G401 (cell line): ENCODE data around the gene XRCC2. TPM values are rescaled to one million over a fixed set of nuclear protein-coding genes. Genes with fewer than 3 reads are reported as not detected.

ENCODE experiments used
- DNase-seq: peaks from one replicate; pipeline ENCODE4 v3.0.0-alpha.2; 2015; ENCODE audit warnings: low spot score
- in situ Hi-C: cut with HindIII; loops from 2 replicates; pipeline ENCODE4 v1.10.0; 2016; ENCODE audit warnings: low sequenced_read_pairs, mixed read lengths
- total RNA-seq: library from RNA; depleted of rRNA; stranded (reverse); fragments of >200 nt; shearing (Covaris generic); gene quantifications from 2 replicates; pipeline ENCODE4 v1.2.3, GENCODE V29; 2014; rRNA removed

The XRCC2 gene
- total RNA-seq, 1 experiment from 2014 or later: 6.9 TPM

DNA sequence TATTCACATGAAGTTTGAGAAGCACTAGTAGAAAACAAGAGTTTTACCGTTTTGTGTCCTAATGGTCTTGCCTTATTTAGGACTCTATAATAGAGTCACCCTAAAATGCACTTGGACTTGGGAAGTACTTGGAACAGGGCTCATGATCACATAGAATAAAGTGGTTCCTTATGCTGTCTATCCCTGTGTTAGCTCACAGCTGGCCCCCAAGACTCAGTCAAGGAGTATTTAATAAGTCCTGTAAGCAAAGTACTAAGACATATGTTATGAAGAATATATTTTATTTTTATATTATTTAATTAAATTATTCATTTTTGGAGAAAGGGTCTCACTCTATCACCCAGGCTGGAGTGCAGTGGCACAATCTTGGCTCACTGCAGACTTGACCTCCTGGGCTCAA, 54.5 kb downstream of the XRCC2 start:
- DNase-seq: no peak
- in situ Hi-C loops: no loop called here

DNA sequence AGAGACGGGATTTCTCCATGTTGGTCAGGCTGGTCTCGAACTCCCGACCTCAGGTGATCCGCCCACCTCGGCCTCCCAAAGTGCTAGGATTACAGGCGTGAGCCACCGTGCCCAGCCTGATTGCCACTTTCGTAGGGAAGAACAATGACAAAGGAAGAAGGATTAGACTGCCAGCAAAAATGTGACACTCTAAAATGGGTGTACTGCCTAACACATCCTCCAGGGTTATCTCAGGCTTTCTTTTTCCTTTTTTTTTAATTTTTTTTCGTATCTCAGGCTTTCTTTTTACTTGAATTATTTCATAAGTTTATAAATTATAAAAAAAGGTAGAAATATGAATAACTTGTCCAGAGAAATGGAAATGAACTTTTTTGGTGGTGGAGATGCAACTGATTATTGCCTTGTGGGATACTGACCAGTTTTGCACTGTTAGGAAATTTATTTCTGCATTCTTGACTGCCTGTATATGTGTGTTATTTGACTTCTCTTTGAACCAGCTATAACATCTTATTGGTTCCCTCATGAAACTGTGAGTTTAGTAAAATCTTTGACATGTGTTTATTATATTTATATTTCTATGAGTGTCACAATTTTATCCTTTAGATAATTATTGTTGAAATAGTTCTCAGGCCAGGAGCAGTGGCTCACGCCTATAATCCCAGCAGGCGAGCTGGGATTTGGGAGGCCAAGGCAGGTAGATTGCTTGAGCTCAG, 56.8 kb downstream of the XRCC2 start:
- in situ Hi-C loops: no loop called here
- DNase-seq: no peak

DNA sequence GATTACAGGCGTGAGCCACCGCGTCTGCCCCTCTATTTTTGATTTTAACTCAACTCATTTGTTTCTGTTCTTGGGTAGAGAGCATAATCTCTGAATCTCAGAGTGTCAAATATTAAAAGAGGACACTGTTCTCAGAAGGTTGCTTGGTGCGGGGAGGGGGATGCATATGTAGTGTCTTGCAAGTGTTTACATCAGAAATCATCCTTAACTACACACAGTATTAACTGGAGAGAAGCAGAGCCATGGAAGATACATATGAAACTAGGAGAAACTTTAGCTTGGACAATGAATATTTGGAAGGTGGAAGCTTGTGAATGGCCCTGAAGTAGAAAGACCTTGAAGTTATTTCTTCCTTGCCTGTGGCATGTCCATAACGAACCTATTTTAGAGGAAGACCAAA, 57.5 kb downstream of the XRCC2 start:
- DNase-seq: no peak
- in situ Hi-C loops: no loop called here

DNA sequence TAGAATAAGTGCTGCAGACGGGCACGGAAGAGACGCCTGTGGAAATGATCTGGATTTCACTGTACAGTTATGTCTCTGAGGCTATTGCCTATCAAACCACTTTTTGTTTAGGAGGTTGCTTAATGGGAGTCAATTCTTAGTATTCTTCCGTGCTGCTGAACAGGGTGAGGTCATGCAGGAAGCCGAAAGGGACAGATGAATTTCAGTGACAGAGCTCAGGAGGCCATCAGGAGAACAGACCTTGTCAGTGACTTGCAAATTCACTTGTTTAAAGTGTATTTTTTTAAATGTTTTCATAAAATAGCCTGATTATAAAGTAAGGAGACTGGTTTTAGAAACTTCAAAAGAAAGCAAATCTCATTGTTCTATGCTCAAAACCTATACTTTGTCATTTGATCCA, 58.9 kb downstream of the XRCC2 start:
- no peak for DNase-seq
- in situ Hi-C loops: no loop called here

DNA sequence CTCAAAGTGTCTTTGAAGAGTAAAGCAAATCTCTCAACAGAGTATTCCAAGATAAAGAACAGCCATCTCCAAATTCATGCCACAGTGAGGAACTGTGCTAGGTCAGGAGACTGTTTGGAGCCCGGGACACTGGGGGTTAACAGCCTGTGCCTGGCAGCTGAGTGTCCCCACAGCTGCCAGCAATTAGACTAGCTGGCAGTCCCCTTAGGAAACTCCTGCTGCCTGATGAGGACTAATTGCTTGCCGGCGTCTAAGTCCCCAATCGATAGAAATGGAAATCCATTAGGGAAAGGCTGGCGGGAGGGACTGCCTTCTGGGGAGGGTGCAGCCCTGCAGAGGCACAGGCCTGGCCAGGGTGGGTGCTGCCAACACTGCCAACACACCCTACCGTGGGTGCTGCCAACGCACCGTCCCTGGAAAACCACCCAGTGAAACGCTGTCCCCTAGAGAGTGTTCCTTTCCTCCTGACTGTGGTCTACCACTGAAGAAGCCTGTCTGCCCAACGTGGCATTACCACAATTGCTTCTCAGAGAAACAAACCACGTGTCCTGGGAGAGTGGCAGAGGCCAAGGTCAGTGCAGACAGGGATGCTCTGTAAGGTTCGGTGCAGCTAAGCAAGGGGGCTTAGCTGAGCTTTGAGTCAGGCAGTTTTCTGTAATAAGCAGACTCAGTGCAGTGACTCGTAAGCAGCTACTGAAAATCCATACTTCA, 60.8 kb downstream of the XRCC2 start:
- peak; percentile 1 for DNase-seq

DNA sequence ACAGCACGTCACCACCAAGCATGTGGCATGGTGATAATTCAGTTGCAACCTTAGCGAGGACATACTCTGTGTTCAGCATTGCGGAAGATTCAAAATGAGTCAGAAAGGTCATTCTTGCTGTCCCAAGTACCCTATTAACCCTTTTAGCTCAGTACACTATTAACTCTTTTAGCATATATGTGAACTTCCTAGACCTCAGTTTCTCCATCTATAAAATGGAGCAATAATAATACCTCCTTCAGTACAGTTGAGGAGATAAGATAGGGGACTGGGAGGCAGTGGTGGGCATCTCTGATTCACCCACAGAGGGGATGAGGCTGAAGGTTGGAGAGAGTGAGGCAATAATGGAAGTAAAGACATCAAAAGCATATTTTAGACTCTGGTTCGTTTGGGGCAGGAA, 67.3 kb downstream of the XRCC2 start:
- in situ Hi-C loops: no loop called here
- no peak for DNase-seq

More for the DNA sequence above, 60.8 kb downstream of the XRCC2 start:
- in situ Hi-C loops: no loop called here

DNA sequence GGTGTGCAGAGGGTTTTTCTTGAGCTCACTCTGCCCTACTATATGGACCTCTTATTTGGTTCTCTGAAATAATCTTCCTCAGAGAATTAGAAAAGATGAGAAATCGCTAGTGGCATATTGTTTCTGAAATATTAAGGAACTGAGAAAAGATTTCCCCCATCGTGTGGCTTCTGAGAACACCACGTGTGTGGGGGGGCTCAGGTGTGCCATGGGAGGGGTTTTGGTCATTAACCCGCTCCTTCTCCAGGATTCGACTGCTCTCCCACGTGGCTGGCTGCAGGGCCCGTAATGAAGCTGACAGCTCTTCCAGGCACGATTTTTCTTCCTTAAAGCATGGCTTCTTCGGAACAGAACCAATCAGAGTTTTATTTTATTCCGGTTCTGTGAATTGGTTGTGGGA, 67.7 kb downstream of the XRCC2 start:
- DNase-seq: no peak
- in situ Hi-C loops: no loop called here

DNA sequence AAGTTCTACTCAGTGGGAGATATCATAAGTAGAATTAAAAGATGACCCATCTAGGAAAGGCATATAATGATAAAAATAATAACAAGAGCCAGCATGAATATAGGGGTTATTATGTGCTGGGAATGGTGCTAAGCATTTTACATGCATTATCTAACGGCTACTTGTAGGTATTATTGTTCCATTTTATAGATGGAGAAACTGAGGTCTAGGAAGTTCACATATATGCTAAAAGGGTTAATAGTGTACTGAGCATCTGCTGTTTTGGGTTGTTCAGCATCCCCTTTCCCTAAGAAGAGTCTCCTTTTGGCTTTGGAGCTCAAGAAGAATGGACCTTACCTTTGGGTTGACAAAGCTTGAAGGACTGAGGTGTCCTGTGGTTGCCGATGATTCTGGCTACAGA, 68.9 kb downstream of the XRCC2 start:
- DNase-seq: no peak
- in situ Hi-C loops: no loop called here

DNA sequence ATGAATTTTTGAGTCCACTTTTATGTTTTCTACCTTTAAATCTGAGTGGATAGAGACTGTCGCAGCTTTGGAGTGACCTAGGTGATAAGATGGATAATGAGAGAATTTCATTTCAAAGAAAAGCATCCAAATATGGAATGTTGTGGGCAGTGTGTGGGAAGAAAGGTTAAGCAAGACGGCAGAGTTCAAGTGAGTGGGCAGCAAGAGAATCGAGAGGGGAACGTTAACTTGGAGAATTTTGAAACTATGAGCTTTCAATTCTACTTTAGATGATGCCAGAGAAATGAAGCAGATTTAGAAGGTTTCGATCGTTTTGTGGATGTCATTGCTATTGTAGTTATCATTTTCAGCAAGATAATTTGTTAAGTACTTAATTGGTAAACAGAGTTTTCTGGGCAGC, 73.0 kb downstream of the XRCC2 start:
- in situ Hi-C loops: no loop called here

DNA sequence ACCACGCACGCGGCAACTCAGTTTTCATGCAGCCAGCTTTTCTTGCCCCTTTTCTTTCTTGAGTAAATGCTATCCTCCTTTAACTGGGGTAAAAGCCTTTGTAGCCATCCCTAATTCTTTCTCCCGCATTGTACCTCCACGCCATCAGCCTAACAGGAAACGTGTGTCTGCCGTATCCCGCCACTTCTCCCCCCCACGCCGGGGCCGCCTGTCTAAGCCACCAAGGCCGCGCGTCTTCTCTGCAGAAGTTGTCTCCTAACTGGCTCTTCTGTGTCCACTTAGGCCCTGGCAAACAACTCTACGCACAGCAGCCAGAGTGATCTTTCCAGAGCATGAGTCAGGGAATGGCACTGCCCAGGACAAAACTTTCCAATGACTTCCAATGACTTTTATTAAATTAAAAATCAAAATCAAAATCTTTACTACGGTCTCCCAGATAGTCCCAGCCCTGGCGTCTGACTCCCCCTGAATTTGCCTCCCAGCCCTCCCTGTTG, 74.6 kb downstream of the XRCC2 start:
- no peak for DNase-seq
- in situ Hi-C loops: no loop called here

More for the DNA sequence above, 73.0 kb downstream of the XRCC2 start:
- DNase-seq: no peak

DNA sequence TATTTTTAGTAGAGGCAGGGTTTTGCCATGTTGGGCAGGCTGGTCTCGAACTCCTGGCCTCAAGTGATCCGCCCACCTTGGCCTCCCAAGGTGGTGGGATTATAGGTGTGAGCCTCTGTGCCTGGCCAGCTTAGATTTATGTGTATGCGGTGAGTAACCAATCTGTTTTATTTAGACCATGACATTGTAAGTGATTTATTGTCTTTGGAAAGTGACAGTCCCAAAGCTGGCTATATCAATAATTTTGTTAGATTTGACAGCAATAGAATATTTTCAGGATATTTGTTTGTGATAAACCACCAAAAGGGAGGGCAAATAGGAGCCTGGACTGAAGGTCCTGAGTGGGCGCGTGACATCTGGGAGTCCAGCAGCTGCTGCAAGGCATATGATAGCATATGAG, 75.7 kb downstream of the XRCC2 start:
- no peak for DNase-seq
- in situ Hi-C loops: no loop called here

DNA sequence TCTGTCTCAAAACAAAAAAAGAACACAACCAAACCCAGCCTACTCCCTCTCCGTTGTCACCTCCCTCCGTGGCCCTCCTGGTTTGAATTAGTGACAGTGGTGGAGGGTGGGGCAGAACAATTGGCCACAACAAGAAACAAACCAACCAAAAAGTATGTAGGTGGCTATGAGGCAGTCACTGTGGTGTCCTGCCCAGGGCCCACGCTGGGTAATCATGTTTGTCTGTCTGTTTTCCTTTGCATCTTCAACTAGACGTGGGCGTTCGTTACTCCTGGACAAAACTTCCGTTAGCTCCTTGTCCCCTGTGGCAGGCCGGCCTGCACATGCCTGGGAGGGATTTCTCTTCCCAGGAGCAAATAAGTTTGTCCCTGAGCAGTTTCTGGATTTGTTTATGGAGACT, 78.4 kb downstream of the XRCC2 start:
- DNase-seq: no peak
- in situ Hi-C loops: no loop called here

DNA sequence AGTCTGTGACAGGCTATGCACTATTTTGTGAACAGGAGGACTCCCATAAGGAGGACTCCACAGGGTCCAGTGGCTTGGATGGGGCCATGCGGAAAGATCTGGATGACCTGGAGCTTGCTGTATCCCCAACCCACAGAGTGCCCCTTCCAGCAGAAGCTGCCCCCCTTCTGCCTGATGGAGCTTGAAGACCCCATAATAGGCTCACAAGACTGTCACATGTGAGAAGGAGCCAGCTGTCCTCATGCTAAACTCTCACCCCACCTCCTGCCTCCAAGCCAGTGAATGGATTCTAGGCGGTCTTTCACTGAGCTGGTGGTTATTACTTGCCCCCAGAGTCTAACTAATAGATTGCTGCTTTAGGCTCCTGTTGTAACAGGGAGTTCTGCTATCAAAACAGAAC, 79.1 kb downstream of the XRCC2 start:
- in situ Hi-C loops: no loop called here
- DNase-seq: no peak

Other genes with a start within 250 kb of the XRCC2 start
- gene KMT2C, start 240.1 kb downstream of the XRCC2 start, total RNA-seq: 6.2 and 25.9 TPM in 2 replicates
- gene ACTR3B, start 83.6 kb upstream of the XRCC2 start, total RNA-seq: 34.2 and 62.4 TPM in 2 replicates